ENCODE data around the gene FLRT1.

Gene FLRT1

GRCh38 chr11:64023712-64024710, 11.7 kb upstream of the FLRT1 start:
- no peak for DNase-seq (ENCODE audit: low spot score)

- no peak for DNase-seq (ENCODE audit: low spot score)
These were observed 10.5 kb upstream of the FLRT1 start for GRCh38 chr11:64025205-64025604.

DNA sequence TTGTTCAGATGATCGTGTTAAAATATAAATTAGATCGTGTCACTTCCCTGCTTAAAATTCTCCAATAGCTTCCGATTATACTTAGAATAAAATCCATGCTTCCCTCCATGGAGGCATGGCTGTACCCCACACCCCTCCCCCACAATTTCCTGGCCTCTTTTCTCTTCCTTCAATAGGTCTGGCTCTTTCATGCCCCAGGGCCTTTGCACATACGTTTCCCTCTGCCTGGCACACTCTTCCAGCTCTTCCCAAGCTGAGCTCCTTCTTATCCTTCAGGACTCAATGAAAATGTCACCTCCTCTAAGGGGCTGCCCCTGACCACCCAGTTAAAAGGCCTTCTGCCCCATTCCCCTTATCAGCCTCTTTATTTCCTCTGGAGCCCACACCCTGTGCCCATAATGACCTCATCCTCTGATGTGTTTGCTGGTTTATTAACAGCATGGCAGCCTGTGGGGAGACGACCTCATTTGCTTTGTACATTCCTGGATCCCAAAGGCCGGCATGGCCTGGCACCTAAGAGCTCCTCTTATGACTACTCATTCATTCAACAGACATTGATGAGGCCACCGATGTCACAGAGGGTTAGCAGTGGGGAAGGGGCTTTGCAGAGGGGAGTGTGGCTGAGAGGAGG, 9.0 kb upstream of the FLRT1 start:
- DNase-seq (ENCODE audit: low spot score), result no peak

- no peak for DNase-seq (ENCODE audit: low spot score)
These were observed 7.9 kb upstream of the FLRT1 start for GRCh38 chr11:64027651-64028397.

DNA sequence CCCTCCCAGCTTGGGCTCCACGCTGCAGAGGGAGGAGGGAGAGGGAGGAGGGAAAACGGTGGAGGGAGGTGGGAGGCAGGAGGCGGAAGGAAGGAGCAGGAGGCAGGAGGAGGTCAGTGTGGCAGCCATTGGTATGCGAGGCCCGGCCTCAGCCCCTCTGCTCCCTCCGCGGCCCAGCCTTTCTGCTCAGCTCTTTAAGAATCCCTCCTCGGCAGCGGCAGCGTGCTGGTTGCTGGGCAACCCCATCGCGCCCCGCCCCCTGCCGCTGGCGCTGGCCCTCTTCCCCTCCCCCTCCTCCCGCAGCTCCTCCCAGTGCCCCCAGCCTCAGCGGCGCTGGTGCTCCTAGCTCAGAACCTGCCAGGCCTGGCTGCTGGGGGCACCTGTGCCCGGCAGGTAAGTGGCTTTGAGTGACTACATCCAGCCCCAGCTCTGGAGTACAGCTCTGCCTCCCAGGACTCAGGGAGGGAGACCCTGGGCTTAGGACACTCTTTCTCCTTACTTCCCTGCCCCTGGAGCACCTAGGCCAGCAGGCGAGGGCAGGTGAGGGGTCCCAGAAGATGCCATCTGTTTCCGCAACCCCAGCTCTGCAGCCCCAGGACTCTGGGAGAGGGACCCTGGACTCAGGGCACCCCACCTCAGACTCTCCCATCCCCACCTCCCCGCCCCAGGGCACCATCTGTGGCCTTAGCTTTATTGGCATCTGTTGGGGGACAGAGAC, 7.2 kb upstream of the FLRT1 start:
- no peak for DNase-seq (ENCODE audit: low spot score)

GRCh38 chr11:64029773-64030172, 6.0 kb upstream of the FLRT1 start:
- no peak for DNase-seq (ENCODE audit: low spot score)

DNA sequence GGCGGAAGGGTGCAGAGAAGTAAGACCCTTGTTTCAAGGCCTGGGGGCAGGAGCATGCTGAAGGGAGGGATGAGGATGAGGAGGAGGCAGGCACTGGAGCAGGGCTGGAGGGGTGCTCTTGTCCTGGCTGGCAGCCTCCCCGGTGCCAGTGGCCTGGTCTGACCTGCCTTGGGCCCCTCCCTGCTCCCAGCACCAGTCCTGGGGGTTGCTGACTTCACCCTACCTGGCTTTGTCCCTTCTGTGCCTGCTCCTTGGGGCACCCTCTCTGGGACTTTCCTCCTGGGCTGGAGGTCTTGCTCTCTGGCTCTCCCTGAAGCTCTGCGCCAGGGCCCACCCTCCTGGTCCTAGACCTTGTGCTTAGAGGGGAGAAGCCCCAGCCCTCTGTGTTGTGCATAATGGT, 4.7 kb upstream of the FLRT1 start:
- no peak for DNase-seq (ENCODE audit: low spot score)

- DNase-seq (ENCODE audit: low spot score), result no peak
These were observed 3.7 kb upstream of the FLRT1 start for GRCh38 chr11:64032050-64032449.

DNA sequence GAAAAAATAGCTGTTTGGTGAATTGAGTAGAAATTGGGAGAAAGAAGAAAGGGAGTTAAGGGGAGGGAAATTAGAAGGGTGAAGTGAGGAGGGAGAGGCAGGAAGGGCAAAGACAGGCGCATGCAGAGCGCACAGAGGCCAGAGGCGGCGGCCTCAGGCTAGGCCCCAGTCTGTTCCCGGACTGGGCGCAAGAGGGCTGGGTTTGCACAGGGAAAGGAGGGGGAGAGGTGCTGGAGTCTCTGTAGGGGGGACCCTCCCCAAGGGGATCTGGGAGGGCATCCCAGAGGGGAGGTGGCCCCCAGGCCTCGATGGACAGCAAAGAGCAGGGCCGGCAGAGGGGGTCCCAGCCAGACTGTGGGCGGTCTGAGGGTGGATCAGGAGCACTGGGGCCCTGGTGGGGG, 1.3 kb upstream of the FLRT1 start:
- DNase-seq (ENCODE audit: low spot score), result no peak

DNA sequence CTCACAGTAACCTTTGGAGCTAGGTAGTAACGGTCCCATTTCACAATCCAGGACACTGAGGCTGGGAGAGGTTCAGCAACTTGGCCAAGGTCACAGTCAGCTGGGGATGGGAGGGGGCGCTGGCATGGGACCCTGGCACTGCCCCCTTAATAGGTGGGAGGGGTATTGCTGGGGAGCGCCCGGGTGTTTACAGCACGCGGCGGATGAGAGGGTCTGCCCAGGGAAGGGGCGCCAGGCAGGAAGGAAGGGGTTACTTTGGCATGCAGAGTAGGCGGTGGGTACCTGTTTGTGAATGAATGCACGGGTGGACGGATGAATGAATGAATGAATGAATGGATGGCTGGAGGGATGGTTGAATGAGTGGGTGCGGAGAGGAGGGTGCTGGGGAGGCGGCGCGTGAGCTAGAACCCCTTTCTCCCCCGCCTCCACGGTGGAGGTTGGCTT, 628 bp upstream of the FLRT1 start:
- no peak for DNase-seq (ENCODE audit: low spot score)

GRCh38 chr11:64036087-64037026, 626 bp downstream of the FLRT1 start:
- DNase-seq (ENCODE audit: low spot score), result no peak

- DNase-seq (ENCODE audit: low spot score), result peak; percentile 58
These were observed 1.4 kb downstream of the FLRT1 start for GRCh38 chr11:64037027-64037634.

- DNase-seq (ENCODE audit: low spot score), result no peak
These were observed 2.8 kb downstream of the FLRT1 start for GRCh38 chr11:64038500-64038899.

- no peak for DNase-seq (ENCODE audit: low spot score)
These were observed 3.4 kb downstream of the FLRT1 start for GRCh38 chr11:64039012-64039665.

DNA sequence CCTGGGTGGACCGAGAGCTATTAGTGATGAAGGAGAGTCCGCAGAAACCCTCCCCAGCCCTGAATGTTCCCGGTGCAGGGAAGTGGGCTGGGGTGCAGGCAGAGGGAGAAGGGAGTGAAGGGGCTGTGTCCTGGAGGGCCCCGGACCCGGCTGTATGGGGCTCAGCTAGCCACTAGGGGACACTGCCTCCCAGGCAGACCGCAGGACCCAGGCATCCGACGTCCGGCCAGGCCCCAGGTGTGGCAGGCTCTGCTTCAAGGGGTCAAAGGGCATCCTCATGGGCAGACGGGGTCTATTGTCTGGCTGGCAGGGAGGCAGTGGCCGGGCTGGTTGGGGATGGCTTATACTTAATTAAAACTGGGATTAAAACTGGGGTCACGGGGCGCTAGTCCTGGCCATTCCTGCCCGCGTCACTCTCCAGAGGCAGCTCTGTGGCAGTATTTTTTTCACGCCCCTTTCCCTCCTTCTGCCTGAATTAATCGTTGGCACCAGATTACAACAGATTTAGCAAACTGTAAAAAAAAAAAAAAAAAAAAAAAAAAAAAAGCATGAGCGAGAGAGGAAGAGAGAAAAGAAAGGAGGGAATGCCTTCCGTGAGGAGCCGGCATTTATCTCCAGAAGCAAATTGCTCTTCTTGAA, 5.1 kb downstream of the FLRT1 start:
- peak; percentile 64 for DNase-seq (ENCODE audit: low spot score)

- DNase-seq (ENCODE audit: low spot score), result no peak
These were observed 6.1 kb downstream of the FLRT1 start for GRCh38 chr11:64041846-64042245.

DNA sequence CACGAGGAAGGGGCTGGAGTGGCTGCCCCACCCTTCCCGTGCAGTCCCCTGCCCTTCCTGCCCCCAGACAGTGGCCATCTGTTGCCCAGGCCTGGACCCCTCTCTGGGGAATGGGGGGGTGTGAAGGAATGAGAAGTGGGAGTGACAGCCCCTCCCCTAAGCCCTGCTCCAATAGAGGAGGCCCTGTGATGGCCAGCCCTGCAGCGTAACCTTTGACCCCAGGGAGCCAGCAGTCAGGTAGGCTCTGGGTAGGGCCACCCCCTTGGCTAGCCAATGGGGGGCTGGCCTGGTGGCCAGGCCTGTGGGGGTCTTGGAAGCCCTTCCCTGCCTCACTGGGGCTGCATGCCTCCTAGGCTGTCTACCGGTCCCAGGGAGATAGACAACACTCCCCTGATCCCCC, 6.6 kb downstream of the FLRT1 start:
- DNase-seq (ENCODE audit: low spot score), result no peak

DNA sequence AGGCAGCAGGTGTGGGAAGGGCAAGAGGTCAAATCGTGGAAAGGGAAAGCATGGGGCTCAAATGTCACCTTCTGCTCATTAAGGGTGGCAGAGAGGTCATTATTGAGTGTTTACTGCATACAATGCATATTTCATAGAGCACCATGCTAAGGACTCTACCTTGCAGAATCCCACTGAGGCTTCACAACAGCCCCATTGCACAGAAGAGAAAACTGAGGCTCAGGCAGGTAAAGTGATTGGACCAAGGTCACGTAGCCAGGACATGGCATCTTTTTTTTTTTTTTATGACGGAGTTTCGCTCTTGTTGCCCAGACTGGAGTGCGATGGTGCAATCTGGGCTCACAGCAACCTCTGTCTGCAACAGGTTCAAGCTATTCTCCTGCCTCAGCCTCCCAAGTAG, 7.8 kb downstream of the FLRT1 start:
- DNase-seq (ENCODE audit: low spot score), result no peak

DNA sequence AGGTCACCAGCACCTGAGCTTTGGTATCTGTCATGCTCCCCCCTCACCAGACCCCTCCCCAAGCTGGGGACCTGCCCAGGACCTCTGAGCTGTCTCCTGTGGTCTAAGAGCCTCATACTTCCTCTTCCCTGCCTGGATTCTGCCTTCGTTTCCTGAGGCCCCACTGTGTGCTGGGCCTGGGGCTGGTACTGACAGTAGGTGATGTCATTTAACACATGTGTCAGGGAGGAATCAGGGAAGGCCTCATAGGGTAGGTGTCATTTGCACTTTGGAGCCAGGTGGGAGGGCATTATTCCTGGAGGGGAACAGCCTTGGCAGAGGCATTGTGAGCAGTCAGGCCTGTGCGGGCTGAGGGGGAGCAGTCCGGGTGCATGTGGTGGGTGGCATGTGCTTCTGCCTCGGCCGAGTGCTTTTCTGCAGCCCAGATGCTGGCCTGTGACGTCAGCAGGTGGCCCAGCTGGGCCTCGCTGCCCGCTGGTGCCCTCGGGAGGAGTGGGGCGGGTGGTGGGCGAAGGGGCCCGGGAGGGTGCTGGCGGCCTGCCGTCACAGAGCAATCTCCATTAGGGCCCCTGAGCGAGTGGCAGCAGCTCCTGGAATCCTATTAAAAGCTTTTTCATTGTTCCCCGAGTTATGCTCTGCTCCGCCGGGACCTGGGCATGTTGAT, 9.1 kb downstream of the FLRT1 start:
- DNase-seq (ENCODE audit: low spot score), result peak; percentile 81
